ENCODE data around the gene P3H1.
"Not testable (repeated sequence)": the region's sequence is repeated elsewhere in the genome, so short reads cannot be mapped to it uniquely, and the experiment has no call there.

The P3H1 gene

GRCh38 chr1:42774928-42775526 is 8.2 kb upstream of the P3H1 start:
- in situ Hi-C loops (cut with MboI; ENCODE audit: low sequenced_read_pairs): no loop called here

- in situ Hi-C loops (cut with MboI; ENCODE audit: low sequenced_read_pairs): no loop called here
These were observed 6.6 kb upstream of the P3H1 start for GRCh38 chr1:42773420-42773819.

GRCh38 chr1:42769811-42770210 is 3.0 kb upstream of the P3H1 start:
- in situ Hi-C loops (cut with MboI; ENCODE audit: low sequenced_read_pairs): no loop called here

GRCh38 chr1:42768172-42768571 is 1.3 kb upstream of the P3H1 start:
- in situ Hi-C loops (cut with MboI; ENCODE audit: low sequenced_read_pairs): no loop called here

GRCh38 chr1:42767510-42768000 is 727 bp upstream of the P3H1 start:
- in situ Hi-C loops (cut with MboI; ENCODE audit: low sequenced_read_pairs): no loop called here

GRCh38 chr1:42765832-42766740 is 742 bp downstream of the P3H1 start:
- in situ Hi-C loops (cut with MboI; ENCODE audit: low sequenced_read_pairs): no loop called here

- in situ Hi-C loops (cut with MboI; ENCODE audit: low sequenced_read_pairs): no loop called here
These were observed 1.6 kb downstream of the P3H1 start for GRCh38 chr1:42765269-42765668.

GRCh38 chr1:42762269-42762668 is 4.6 kb downstream of the P3H1 start:
- in situ Hi-C loops (cut with MboI; ENCODE audit: low sequenced_read_pairs): no loop called here

- in situ Hi-C loops (cut with MboI; ENCODE audit: low sequenced_read_pairs): no loop called here
These were observed 5.3 kb downstream of the P3H1 start for GRCh38 chr1:42761567-42761966.

- in situ Hi-C loops (cut with MboI; ENCODE audit: low sequenced_read_pairs): no loop called here
These were observed 7.7 kb downstream of the P3H1 start for GRCh38 chr1:42759114-42759513.

GRCh38 chr1:42758641-42759040 is 8.2 kb downstream of the P3H1 start:
- in situ Hi-C loops (cut with MboI; ENCODE audit: low sequenced_read_pairs): no loop called here

- in situ Hi-C loops (cut with MboI; ENCODE audit: low sequenced_read_pairs): no loop called here
These were observed 8.9 kb downstream of the P3H1 start for GRCh38 chr1:42757892-42758275.

- in situ Hi-C loops (cut with MboI; ENCODE audit: low sequenced_read_pairs): no loop called here
These were observed 9.6 kb downstream of the P3H1 start for GRCh38 chr1:42756956-42757891.

- in situ Hi-C loops (cut with MboI; ENCODE audit: low sequenced_read_pairs): no loop called here
These were observed 13.8 kb downstream of the P3H1 start for GRCh38 chr1:42753070-42753469.

- in situ Hi-C loops (cut with MboI; ENCODE audit: low sequenced_read_pairs): no loop called here
These were observed 14.5 kb downstream of the P3H1 start for GRCh38 chr1:42752284-42752683.

- in situ Hi-C loops (cut with MboI; ENCODE audit: low sequenced_read_pairs): not testable (repeated sequence)
These were observed 15.2 kb downstream of the P3H1 start for GRCh38 chr1:42751511-42752070.

GRCh38 chr1:42750041-42750440 is 16.8 kb downstream of the P3H1 start:
- in situ Hi-C loops (cut with MboI; ENCODE audit: low sequenced_read_pairs): no loop called here

GRCh38 chr1:42748461-42749410 is 18.1 kb downstream of the P3H1 start:
- in situ Hi-C loops (cut with MboI; ENCODE audit: low sequenced_read_pairs): loop anchor here (10.0 to 25.0 kb wide), 2 partner anchors 404 to 586 kb away; partner anchors contain the start of genes GUCA2A and GUCA2B

GRCh38 chr1:42748021-42748420 is 18.8 kb downstream of the P3H1 start:
- in situ Hi-C loops (cut with MboI; ENCODE audit: low sequenced_read_pairs): loop anchor here (10.0 to 25.0 kb wide), 2 partner anchors 403 to 586 kb away; partner anchors contain the start of genes GUCA2A and GUCA2B
